G401.6 (cell line): ENCODE data around the gene TPM1.

Source experiments
- FAIRE-seq: peaks from 2 replicates; lab custom pipeline; 2012; peaks lifted over from hg19 to GRCh38; lab: Jason Lieb, UNC

Gene TPM1

GRCh38 chr15:63041974-63042876 lies at the start of gene TPM1:
TPM1 (plus strand) TSS chr15:63042747; CDS start chr15:63042830, 83 bp downstream.
- peak; percentile 92 for FAIRE-seq

- no peak for FAIRE-seq
These were observed 49.5 kb upstream of the TPM1 start for GRCh38 chr15:62993066-62993465.

- FAIRE-seq = peak; percentile 8
These were observed 48.9 kb upstream of the TPM1 start for GRCh38 chr15:62993632-62994031.

- FAIRE-seq = no peak
These were observed 48.1 kb upstream of the TPM1 start for GRCh38 chr15:62994439-62994838.

GRCh38 chr15:62994975-62995681 lies 47.4 kb upstream of the TPM1 start:
- FAIRE-seq = peak; percentile 19

GRCh38 chr15:62997441-62997840 lies 45.1 kb upstream of the TPM1 start:
- peak; percentile 62 for FAIRE-seq

- FAIRE-seq = peak; percentile 99
These were observed 44.2 kb upstream of the TPM1 start for GRCh38 chr15:62998262-62998890.

GRCh38 chr15:62999178-62999577 lies 43.4 kb upstream of the TPM1 start:
- no peak for FAIRE-seq

GRCh38 chr15:62999923-63000561 lies 42.5 kb upstream of the TPM1 start:
- no peak for FAIRE-seq

- no peak for FAIRE-seq
These were observed 41.8 kb upstream of the TPM1 start for GRCh38 chr15:63000706-63001105.

GRCh38 chr15:63004211-63004610 lies 38.3 kb upstream of the TPM1 start:
- no peak for FAIRE-seq

- FAIRE-seq = no peak
These were observed 36.3 kb upstream of the TPM1 start for GRCh38 chr15:63006032-63006878.

GRCh38 chr15:63008333-63009049 lies 34.1 kb upstream of the TPM1 start:
- peak; percentile 58 for FAIRE-seq

- no peak for FAIRE-seq
These were observed 32.2 kb upstream of the TPM1 start for GRCh38 chr15:63010386-63010785.

- no peak for FAIRE-seq
These were observed 31.4 kb upstream of the TPM1 start for GRCh38 chr15:63010920-63011693.

GRCh38 chr15:63012444-63012843 lies 30.1 kb upstream of the TPM1 start:
- no peak for FAIRE-seq

- peak; percentile 85 for FAIRE-seq
These were observed 29.3 kb upstream of the TPM1 start for GRCh38 chr15:63013052-63013808.

- FAIRE-seq = no peak
These were observed 28.0 kb upstream of the TPM1 start for GRCh38 chr15:63014578-63014977.

- no peak for FAIRE-seq
These were observed 26.9 kb upstream of the TPM1 start for GRCh38 chr15:63015618-63016017.
